ENCODE results near the gene CDK19.

DNA sequence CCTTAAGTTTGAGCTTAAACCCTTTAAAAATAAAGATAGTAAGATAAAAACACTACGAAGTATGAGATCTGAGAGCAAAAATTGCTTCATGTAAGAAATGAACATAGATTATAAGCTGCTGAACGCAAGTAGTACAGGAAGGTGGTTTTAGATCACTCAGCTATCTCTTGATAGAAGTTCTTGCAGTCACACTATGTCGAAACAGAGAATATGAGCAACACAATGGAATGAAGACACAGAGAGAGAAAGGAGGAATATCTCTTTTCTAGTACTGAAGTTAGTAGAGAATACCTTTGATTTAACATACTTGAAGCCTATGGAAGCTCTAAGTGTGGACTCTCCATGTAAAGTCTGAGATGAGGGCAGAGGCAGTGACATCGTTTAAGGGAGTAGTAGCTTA is 162.7 kb downstream of the CDK19 start:
- TF ChIP-seq POLR2A (IDR thresholded peaks at IDR 0.05; ENCODE audit: low read length) (no peak), GATA1 (IDR thresholded peaks at IDR 0.05; ENCODE audit: low read depth, low read length) (no peak)

Data from erythroblast (primary cell).